GM12864 (cell line): Measurements from ENCODE around the gene JAG1.

Experiments
- DNase-seq: peaks from one replicate; pipeline ENCODE4 v3.0.0-alpha.2; 2011; ENCODE audit warnings: low read depth
- H3K4me3 ChIP-seq: 2 replicates; pipeline ENCODE4 v1.5.1; 2011; ENCODE audit warnings: mild to moderate bottlenecking, low read depth, low read length, control low read depth
- CTCF ChIP-seq: IDR thresholded peaks from 2 replicates; pipeline ENCODE4 v1.5.1; 2011; ENCODE audit warnings: low read depth, mild to moderate bottlenecking, moderate library complexity, low read length, control low read depth, inconsistent platforms; ENCODE audit errors: missing control alignments

JAG1 gene

GRCh38 chr20:10673842-10674683 lies at the start of gene JAG1:
TSS of gene JAG1 (minus strand) at chr20:10673999. CDS start at chr20:10673530, 469 bp downstream.
- TF ChIP-seq CTCF, result no peak
- DNase-seq, result peak; percentile 59
- H3K4me3 ChIP-seq, result peak within 1 kb of the TSS; percentile 63

GRCh38 chr20:10721976-10722375 lies 48.2 kb upstream of the JAG1 start:
- no peak overlapping the region for H3K4me3 ChIP-seq
- no peak for TF ChIP-seq CTCF
- no peak for DNase-seq

GRCh38 chr20:10721137-10721896 lies 47.5 kb upstream of the JAG1 start:
- no peak overlapping the region for H3K4me3 ChIP-seq
- DNase-seq, result no peak
- no peak for TF ChIP-seq CTCF

GRCh38 chr20:10720565-10720964 lies 46.8 kb upstream of the JAG1 start:
- TF ChIP-seq CTCF, result no peak
- DNase-seq, result no peak
- no peak overlapping the region for H3K4me3 ChIP-seq

GRCh38 chr20:10719740-10720385 lies 46.1 kb upstream of the JAG1 start:
- TF ChIP-seq CTCF, result no peak
- no peak overlapping the region for H3K4me3 ChIP-seq
- DNase-seq, result no peak

- TF ChIP-seq CTCF, result no peak
- DNase-seq, result no peak
- no peak overlapping the region for H3K4me3 ChIP-seq
Measured at GRCh38 chr20:10718661-10719060, 44.9 kb upstream of the JAG1 start.
